Progenitor cell of endocrine pancreas (in vitro differentiated cells): ENCODE results near the gene RERG. TPM values are rescaled to one million over a fixed set of nuclear protein-coding genes. Genes with fewer than 3 reads are reported as not detected.

Experiments
- DNase-seq: peaks from one replicate; pipeline ENCODE4 v3.0.0; 2021; ENCODE audit warnings: low spot score; ENCODE audit not compliant: unreplicated experiment
- H3K27ac Mint-ChIP-seq: 2 replicates; pipeline ENCODE4 v1.8.0; 2021; ENCODE audit warnings: mild to moderate bottlenecking, moderate library complexity, mixed read lengths
- H3K27me3 Mint-ChIP-seq: 2 replicates; pipeline ENCODE4 v1.8.0; 2021; ENCODE audit warnings: mixed read lengths
- H3K36me3 Mint-ChIP-seq: 2 replicates; pipeline ENCODE4 v1.8.0; 2022; ENCODE audit warnings: mixed read lengths; ENCODE audit not compliant: insufficient read depth
- H3K4me1 Mint-ChIP-seq: 2 replicates; pipeline ENCODE4 v1.8.0; 2021; ENCODE audit warnings: low read depth, mixed read lengths
- H3K4me3 Mint-ChIP-seq: 2 replicates; pipeline ENCODE4 v1.8.0; 2021; ENCODE audit warnings: low read depth, mild to moderate bottlenecking, moderate library complexity, mixed read lengths
- H3K9me3 Mint-ChIP-seq: 2 replicates; pipeline ENCODE4 v1.8.0; 2021; ENCODE audit warnings: low read depth, mixed read lengths
- CTCF ChIP-seq: fragments of 200-600 bp; sonication (generic); IDR thresholded peaks from one replicate; pipeline ENCODE4 v1.5.0; 2021; ENCODE audit warnings: antibody characterized with exemption, mild to moderate bottlenecking; ENCODE audit not compliant: unreplicated experiment
- total RNA-seq: library from RNA; stranded (reverse); gene quantifications from 2 replicates; pipeline ENCODE4 v1.2.1, GENCODE V29; 2021

The RERG gene
- total RNA-seq, 1 donor from 2014 or later, result 1.8 TPM

GRCh38 chr12:15220451-15220850, 766 bp downstream of the RERG start:
- H3K27me3 Mint-ChIP-seq, result peaks cover 22% of the 10 kb centered on the region
- DNase-seq, result no peak
- peak overlapping the region; percentile 72 for H3K4me3 Mint-ChIP-seq
- H3K36me3 Mint-ChIP-seq, result no peaks in the 10 kb centered on the region
- H3K27ac Mint-ChIP-seq, result no peak overlapping the region
- TF ChIP-seq CTCF, result no peak
- peaks cover 7% of the 10 kb centered on the region for H3K4me1 Mint-ChIP-seq
- no peaks in the 10 kb centered on the region for H3K9me3 Mint-ChIP-seq

- no peaks in the 10 kb centered on the region for H3K9me3 Mint-ChIP-seq
- no peak overlapping the region for H3K4me3 Mint-ChIP-seq
- H3K4me1 Mint-ChIP-seq, result peaks cover 7% of the 10 kb centered on the region
- no peak for TF ChIP-seq CTCF
- peaks cover 24% of the 10 kb centered on the region for H3K27me3 Mint-ChIP-seq
- no peaks in the 10 kb centered on the region for H3K36me3 Mint-ChIP-seq
- no peak for DNase-seq
- H3K27ac Mint-ChIP-seq, result no peak overlapping the region
These were observed 2.4 kb downstream of the RERG start for GRCh38 chr12:15218794-15219193.

DNA sequence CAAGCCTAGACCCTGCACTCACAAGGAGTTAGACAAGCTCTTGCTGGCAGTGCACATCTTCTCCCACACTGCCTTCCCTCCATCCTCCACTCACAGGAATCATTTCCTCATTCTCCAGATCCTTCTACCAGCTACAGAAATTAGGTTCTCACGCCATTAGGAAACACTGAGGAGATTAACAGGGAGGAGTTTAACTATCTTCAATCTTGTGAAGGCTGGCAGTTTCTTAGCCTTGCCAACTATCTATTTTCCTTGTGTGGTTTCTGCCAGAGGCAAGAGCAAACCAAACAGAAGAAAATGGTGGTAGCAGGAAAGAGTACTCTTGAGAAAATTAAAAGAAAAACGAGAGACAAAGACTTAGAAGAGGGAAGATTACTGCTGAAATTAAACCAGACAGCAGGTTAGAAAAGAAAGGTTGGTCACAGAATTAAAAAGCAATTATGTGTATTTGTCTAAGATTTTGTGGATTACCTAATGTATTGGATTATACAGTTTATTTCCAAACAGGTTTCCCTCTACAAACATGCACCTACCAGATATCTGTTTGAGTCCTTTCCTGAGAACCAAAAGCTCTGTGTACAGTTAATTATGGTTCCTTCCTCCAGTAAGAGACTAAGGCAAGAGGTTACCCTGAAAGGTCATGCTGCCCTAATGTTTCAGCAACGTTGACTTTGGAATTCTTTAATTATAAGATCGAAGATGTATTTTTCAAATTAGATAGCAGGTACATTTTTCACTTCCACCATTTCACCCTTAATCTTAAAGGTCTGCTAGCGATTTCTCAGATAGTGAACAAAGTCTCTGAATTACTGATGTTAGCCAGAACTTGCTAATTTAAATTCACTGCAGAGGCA, 5.0 kb downstream of the RERG start:
- Mint-ChIP-seq H3K36me3 (no peaks in the 10 kb centered on the region), H3K9me3 (no peaks in the 10 kb centered on the region), H3K4me1 (peaks cover 12% of the 10 kb centered on the region), H3K27ac (no peak overlapping the region), H3K27me3 (peaks cover 9% of the 10 kb centered on the region), H3K4me3 (no peak overlapping the region)
- DNase-seq, result no peak
- TF ChIP-seq CTCF, result no peak

GRCh38 chr12:15214851-15215601, 6.2 kb downstream of the RERG start:
- DNase-seq, result no peak
- H3K4me1 Mint-ChIP-seq, result peaks cover 6% of the 10 kb centered on the region
- H3K4me3 Mint-ChIP-seq, result no peak overlapping the region
- TF ChIP-seq CTCF, result no peak
- H3K9me3 Mint-ChIP-seq, result no peaks in the 10 kb centered on the region
- no peak overlapping the region for H3K27ac Mint-ChIP-seq
- no peaks in the 10 kb centered on the region for H3K36me3 Mint-ChIP-seq
- peaks cover 5% of the 10 kb centered on the region for H3K27me3 Mint-ChIP-seq

GRCh38 chr12:15212930-15213329, 8.3 kb downstream of the RERG start:
- DNase-seq, result no peak
- Mint-ChIP-seq H3K4me1 (peaks cover 6% of the 10 kb centered on the region), H3K27me3 (peaks cover 5% of the 10 kb centered on the region), H3K4me3 (no peak overlapping the region), H3K9me3 (no peaks in the 10 kb centered on the region), H3K36me3 (no peaks in the 10 kb centered on the region), H3K27ac (no peak overlapping the region)
- TF ChIP-seq CTCF, result no peak
